ENCODE data around the gene TMEM129. TPM values are rescaled to one million over a fixed set of nuclear protein-coding genes. Genes with fewer than 3 reads are reported as not detected.

TMEM129 gene
- total and polyA plus RNA-seq, 2 experiments from 2014 or later: 137 to 174 TPM

DNA sequence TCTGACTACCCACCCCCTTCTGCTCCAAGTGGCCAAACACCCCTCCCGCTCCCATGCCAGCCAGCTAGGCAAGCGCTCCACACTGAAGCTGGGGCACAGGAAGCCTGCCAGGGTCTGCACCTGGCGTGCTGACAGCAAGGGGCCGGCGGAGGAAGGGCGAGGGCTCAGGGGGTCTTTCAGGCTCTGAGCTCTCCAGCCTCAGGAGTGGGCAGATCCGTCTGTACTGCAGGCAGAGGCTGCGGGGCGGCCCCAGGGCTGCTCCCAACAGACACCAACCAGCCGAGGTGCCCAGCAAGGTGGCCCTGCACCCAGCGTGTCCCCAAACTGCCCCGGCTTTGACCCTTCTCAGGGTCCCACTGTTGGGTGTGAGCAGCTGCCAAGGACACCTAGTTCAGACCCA, 51.9 kb downstream of the TMEM129 start:
- no peak overlapping the region for H3K27ac ChIP-seq
- no peaks in the 10 kb centered on the region for H3K4me1 ChIP-seq (ENCODE audit: low read depth)
- DNase-seq (ENCODE audit: low read depth in 1 of 2, low spot score in 1 of 2): no peak
- H3K36me3 ChIP-seq: no peaks in the 10 kb centered on the region
- H3K9me3 ChIP-seq (ENCODE audit: low read depth): no peaks in the 10 kb centered on the region
- H3K4me3 ChIP-seq: no peak overlapping the region
- H3K27me3 ChIP-seq: no peaks in the 10 kb centered on the region
- TF ChIP-seq CTCF (IDR thresholded peaks at IDR 0.05; ENCODE audit: low read depth, low read length): no peak

GRCh38 chr4:1668488-1668840, 52.7 kb downstream of the TMEM129 start:
- Histone ChIP-seq H3K27me3 (no peaks in the 10 kb centered on the region), H3K4me3 (no peak overlapping the region), H3K36me3 (no peaks in the 10 kb centered on the region), H3K9me3 (ENCODE audit: low read depth) (no peaks in the 10 kb centered on the region), H3K4me1 (ENCODE audit: low read depth) (no peaks in the 10 kb centered on the region), H3K27ac (no peak overlapping the region)
- no peak for TF ChIP-seq CTCF (IDR thresholded peaks at IDR 0.05; ENCODE audit: low read depth, low read length)
- DNase-seq (ENCODE audit: low read depth in 1 of 2, low spot score in 1 of 2): no peak

DNA sequence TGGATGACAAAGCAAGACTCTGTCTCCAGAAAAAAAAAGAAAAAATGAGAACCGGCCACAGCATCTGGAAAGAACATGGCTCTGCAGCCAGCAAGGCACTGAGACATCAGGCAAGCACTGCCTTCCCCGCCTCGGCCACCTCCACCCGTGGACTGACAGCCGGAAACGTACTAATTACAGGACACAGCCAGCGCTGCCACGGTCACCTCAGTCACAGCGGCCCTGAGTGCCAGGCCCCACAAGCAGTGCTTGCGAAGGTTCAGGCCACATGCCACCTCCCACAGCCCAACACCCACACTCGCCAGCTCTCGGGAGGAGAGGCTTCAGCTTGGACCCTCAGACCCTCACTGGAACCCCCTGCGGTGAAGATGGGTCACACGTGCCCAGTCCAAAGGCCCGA, 53.9 kb downstream of the TMEM129 start:
- no peaks in the 10 kb centered on the region for H3K9me3 ChIP-seq (ENCODE audit: low read depth)
- TF ChIP-seq CTCF (IDR thresholded peaks at IDR 0.05; ENCODE audit: low read depth, low read length): no peak
- no peaks in the 10 kb centered on the region for H3K4me1 ChIP-seq (ENCODE audit: low read depth)
- H3K36me3 ChIP-seq: no peaks in the 10 kb centered on the region
- H3K27ac ChIP-seq: no peak overlapping the region
- no peak for DNase-seq (ENCODE audit: low read depth in 1 of 2, low spot score in 1 of 2)
- no peaks in the 10 kb centered on the region for H3K27me3 ChIP-seq
- no peak overlapping the region for H3K4me3 ChIP-seq

DNA sequence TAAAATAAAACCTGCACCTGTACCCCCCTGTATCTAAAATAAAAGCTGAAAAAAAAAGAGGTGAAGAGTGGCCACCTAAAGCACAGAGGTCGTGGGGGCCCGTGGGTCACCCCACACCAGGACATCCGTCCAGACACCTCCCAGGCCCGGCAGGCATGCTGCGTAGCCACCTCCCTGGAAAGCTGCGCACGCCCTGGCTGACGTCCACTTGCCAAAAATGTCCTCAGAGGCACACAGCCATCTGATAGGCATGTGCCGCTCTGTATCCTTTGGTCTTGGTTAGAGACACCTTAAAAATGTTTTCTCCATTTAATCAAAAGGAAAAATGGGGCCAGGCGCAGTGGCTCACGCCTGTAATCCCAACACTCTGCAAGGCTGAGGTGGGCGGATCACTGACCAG, 54.7 kb downstream of the TMEM129 start:
- no peaks in the 10 kb centered on the region for H3K9me3 ChIP-seq (ENCODE audit: low read depth)
- no peak for DNase-seq (ENCODE audit: low read depth in 1 of 2, low spot score in 1 of 2)
- no peaks in the 10 kb centered on the region for H3K4me1 ChIP-seq (ENCODE audit: low read depth)

More for the DNA sequence above, 54.7 kb downstream of the TMEM129 start:
- Histone ChIP-seq H3K27ac (no peak overlapping the region), H3K4me3 (no peak overlapping the region), H3K27me3 (no peaks in the 10 kb centered on the region), H3K36me3 (no peaks in the 10 kb centered on the region)
- no peak for TF ChIP-seq CTCF (IDR thresholded peaks at IDR 0.05; ENCODE audit: low read depth, low read length)

Other genes with a start within 250 kb of the TMEM129 start
- 7.1 and 11.8 TPM in 2 replicates for gene FAM53A, start 37.0 kb downstream of the TMEM129 start, total RNA-seq
- gene FAM53A, start 37.0 kb downstream of the TMEM129 start, polyA plus RNA-seq: 7.1 and 11.4 TPM in 2 replicates
- 39.9 and 63.3 TPM in 2 replicates for gene SLBP, start 9.0 kb downstream of the TMEM129 start, total RNA-seq
- 62.0 TPM in 2 replicates for gene SLBP, start 9.0 kb downstream of the TMEM129 start, polyA plus RNA-seq
- 14.4 and 78.2 TPM in 2 replicates for gene TACC3, start 198 bp upstream of the TMEM129 start, total RNA-seq
- 18.1 and 73.1 TPM in 2 replicates for gene TACC3, start 198 bp upstream of the TMEM129 start, polyA plus RNA-seq
- 44.3 and 47.3 TPM in 2 replicates for gene FGFR3, start 72.0 kb upstream of the TMEM129 start, total RNA-seq
- gene FGFR3, start 72.0 kb upstream of the TMEM129 start, polyA plus RNA-seq: 39.2 and 40.9 TPM in 2 replicates
- gene LETM1, start 134.8 kb upstream of the TMEM129 start, total RNA-seq: 53.3 and 61.5 TPM in 2 replicates
- 22.5 and 23.3 TPM in 2 replicates for gene LETM1, start 134.8 kb upstream of the TMEM129 start, polyA plus RNA-seq
- gene NSD2, start 150.1 kb upstream of the TMEM129 start, total RNA-seq: 49.8 and 91.3 TPM in 2 replicates
- gene NSD2, start 150.1 kb upstream of the TMEM129 start, polyA plus RNA-seq: 49.0 and 84.6 TPM in 2 replicates